ENCODE results near the gene KANTR.

- TF ChIP-seq CTCF (IDR thresholded peaks at IDR 0.05) (no peak), POLR2A (IDR thresholded peaks at IDR 0.05) (no peak), POLR2AphosphoS5 (IDR thresholded peaks at IDR 0.05; ENCODE audit: insufficient read depth in 1 of 2, low read depth in 1 of 2) (no peak)
These were observed 13.0 kb upstream of the KANTR start for GRCh38 chrX:53080628-53081580.
